Mesothelial cell of epicardium (in vitro differentiated cells): ENCODE measurements around the gene FAM237A. TPM values are rescaled to one million over a fixed set of nuclear protein-coding genes. Genes with fewer than 3 reads are reported as not detected.

ENCODE experiments used
- DNase-seq, 2 experiments: peaks; one replicate each; pipeline ENCODE4 v3.0.0; 2021; ENCODE audit warnings: low spot score in 2 of 2; ENCODE audit not compliant: unreplicated experiment in 2 of 2
- H3K27ac Mint-ChIP-seq: 2 replicates; pipeline ENCODE4 v1.8.0; 2021; ENCODE audit warnings: mixed read lengths
- H3K27me3 Mint-ChIP-seq: 2 replicates; pipeline ENCODE4 v1.8.0; 2021; ENCODE audit warnings: low read depth, mixed read lengths
- H3K36me3 Mint-ChIP-seq: 2 replicates; pipeline ENCODE4 v1.8.0; 2021; ENCODE audit warnings: mixed read lengths
- H3K4me1 Mint-ChIP-seq: 2 replicates; pipeline ENCODE4 v1.8.0; 2021; ENCODE audit warnings: mixed read lengths
- H3K4me3 Mint-ChIP-seq: 2 replicates; pipeline ENCODE4 v1.8.0; 2021; ENCODE audit warnings: mild to moderate bottlenecking, moderate library complexity, mixed read lengths
- H3K9me3 Mint-ChIP-seq: 2 replicates; pipeline ENCODE4 v1.8.0; 2021; ENCODE audit warnings: mixed read lengths
- CTCF ChIP-seq: fragments of 200-600 bp; sonication (generic); IDR thresholded peaks from one replicate; pipeline ENCODE4 v1.5.0; 2021; ENCODE audit warnings: antibody characterized with exemption; ENCODE audit not compliant: unreplicated experiment
- total RNA-seq: library from RNA; stranded (reverse); gene quantifications from 3 replicates; pipeline ENCODE4 v1.2.1, GENCODE V29; 2021

The FAM237A gene
- total RNA-seq, 1 donor from 2014 or later, result not detected

DNA sequence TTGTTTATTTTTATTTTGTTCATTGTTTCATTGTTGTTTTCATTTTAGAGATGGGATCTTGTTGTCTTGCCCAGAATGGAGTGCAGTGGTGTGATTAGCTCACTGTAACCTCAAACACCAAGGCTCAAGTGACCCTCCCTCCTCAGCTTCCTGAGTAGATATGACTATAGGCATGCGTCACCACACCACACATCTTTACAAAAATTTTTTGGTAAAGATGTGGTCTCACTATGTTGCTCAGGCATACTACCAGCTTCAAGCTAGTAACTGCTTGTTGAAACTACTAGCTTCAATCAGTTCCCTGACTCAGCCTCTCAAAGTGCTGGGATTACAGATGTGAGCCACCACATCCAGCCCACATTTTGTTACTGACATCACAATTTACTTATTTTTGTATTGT, 14.8 kb downstream of the FAM237A start:
- DNase-seq, result no peak
- TF ChIP-seq CTCF, result no peak
- Mint-ChIP-seq H3K9me3 (peaks cover 8% of the 10 kb centered on the region), H3K27me3 (peaks cover 38% of the 10 kb centered on the region), H3K27ac (no peak overlapping the region), H3K4me1 (no peaks in the 10 kb centered on the region), H3K4me3 (no peak overlapping the region), H3K36me3 (no peaks in the 10 kb centered on the region)

DNA sequence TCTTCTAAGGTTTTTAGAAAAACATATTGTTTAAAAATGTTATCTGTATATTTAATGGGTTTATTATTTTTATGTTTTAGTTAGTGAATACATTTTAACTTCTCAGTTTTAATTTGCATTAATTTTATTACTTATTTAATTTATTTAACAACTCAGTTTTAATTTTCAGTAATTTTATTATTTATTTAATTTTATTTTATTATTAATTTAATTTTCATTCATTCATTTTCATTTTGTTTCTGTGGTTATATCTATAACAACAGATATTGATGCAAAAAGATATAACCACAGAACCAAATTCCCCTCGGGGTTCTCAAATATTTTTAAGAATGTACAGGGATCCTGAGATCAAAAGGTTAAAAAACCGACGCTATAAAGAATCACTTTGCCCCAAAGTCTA, 23.0 kb downstream of the FAM237A start:
- no peak for TF ChIP-seq CTCF
- H3K36me3 Mint-ChIP-seq, result no peaks in the 10 kb centered on the region
- no peak for DNase-seq
- no peak overlapping the region for H3K27ac Mint-ChIP-seq
- H3K27me3 Mint-ChIP-seq, result peaks cover 38% of the 10 kb centered on the region
- no peaks in the 10 kb centered on the region for H3K9me3 Mint-ChIP-seq
- H3K4me1 Mint-ChIP-seq, result no peaks in the 10 kb centered on the region
- no peak overlapping the region for H3K4me3 Mint-ChIP-seq

DNA sequence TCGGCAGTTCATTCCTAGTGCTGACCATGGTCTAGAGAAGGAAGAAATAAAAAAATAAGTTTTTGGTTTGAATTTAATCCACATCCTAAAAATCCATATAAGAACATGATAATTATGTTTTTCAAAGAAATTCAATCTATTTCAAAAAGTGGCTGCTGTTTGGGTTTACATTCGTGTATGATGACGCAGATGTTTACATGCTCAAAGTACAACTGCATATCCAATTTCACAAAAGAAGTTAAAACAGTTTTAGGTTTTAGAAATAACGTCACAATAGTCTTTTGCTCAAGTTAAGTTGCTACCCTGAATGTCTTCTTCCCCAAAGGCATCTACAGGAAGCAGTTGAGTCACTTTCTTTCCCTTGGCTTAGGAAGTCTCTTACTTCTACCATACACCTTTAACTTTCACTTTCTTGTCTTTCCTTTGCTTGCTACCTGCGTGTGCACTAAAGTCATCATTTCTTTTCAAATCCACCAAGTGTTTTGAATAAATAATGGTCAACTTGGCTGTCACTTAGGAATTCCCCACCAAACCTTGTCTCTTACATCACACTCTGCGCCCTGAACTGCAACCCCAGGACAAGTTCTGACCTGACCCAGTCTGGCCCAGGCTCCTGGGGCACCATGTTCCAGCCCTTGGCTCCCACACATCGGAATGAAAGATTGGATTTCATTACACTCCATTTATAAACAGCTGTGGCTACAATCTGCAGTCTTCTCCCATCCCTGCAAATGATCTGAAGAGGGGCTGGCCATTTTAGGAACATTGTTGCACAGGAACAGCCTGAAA, 28.4 kb downstream of the FAM237A start:
- H3K4me3 Mint-ChIP-seq, result no peak overlapping the region
- DNase-seq, result no peak
- H3K9me3 Mint-ChIP-seq, result no peaks in the 10 kb centered on the region
- no peaks in the 10 kb centered on the region for H3K4me1 Mint-ChIP-seq
- no peaks in the 10 kb centered on the region for H3K36me3 Mint-ChIP-seq
- peaks cover 10% of the 10 kb centered on the region for H3K27me3 Mint-ChIP-seq
- no peak for TF ChIP-seq CTCF
- H3K27ac Mint-ChIP-seq, result no peak overlapping the region

- Mint-ChIP-seq H3K27me3 (peaks cover 44% of the 10 kb centered on the region), H3K9me3 (no peaks in the 10 kb centered on the region)
Observed at GRCh38 chr2:206683546-206683945, 41.3 kb downstream of the FAM237A start.

DNA sequence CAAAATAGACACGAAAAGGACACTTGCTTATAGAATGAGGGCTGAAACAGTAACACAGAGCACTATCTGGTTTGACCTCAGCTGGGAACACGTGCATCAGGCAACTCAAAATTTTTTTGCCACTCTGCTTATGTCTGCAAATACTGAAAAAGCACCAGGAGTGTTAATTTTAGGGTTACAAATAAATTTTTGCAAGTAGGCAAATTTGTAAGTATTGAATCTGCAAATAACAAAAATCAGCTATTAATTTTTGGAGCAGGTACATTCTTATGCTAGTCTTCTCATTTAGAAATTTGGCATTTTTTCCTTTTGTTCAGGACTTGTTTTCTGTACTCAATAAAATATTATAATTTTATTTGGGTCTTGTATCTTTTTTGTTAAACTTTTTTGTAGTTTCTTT, 46.2 kb downstream of the FAM237A start:
- H3K27me3 Mint-ChIP-seq, result peaks cover 38% of the 10 kb centered on the region
- no peaks in the 10 kb centered on the region for H3K4me1 Mint-ChIP-seq
- no peak for TF ChIP-seq CTCF
- no peak for DNase-seq
- H3K4me3 Mint-ChIP-seq, result no peak overlapping the region
- no peaks in the 10 kb centered on the region for H3K9me3 Mint-ChIP-seq
- H3K36me3 Mint-ChIP-seq, result no peaks in the 10 kb centered on the region
- H3K27ac Mint-ChIP-seq, result no peak overlapping the region

More at GRCh38 chr2:206683546-206683945, 41.3 kb downstream of the FAM237A start:
- Mint-ChIP-seq H3K36me3 (no peaks in the 10 kb centered on the region), H3K27ac (no peak overlapping the region), H3K4me1 (no peaks in the 10 kb centered on the region), H3K4me3 (no peak overlapping the region)
- TF ChIP-seq CTCF, result no peak
- DNase-seq, result no peak
